ENCODE measurements around the gene SYNE1.
A peak's percentile ranks its signal among the peaks of the same experiment; 100 is the strongest.
"Not testable (repeated sequence)": the region's sequence is repeated elsewhere in the genome, so short reads cannot be mapped to it uniquely, and the experiment has no call there.

Gene SYNE1, protein sequence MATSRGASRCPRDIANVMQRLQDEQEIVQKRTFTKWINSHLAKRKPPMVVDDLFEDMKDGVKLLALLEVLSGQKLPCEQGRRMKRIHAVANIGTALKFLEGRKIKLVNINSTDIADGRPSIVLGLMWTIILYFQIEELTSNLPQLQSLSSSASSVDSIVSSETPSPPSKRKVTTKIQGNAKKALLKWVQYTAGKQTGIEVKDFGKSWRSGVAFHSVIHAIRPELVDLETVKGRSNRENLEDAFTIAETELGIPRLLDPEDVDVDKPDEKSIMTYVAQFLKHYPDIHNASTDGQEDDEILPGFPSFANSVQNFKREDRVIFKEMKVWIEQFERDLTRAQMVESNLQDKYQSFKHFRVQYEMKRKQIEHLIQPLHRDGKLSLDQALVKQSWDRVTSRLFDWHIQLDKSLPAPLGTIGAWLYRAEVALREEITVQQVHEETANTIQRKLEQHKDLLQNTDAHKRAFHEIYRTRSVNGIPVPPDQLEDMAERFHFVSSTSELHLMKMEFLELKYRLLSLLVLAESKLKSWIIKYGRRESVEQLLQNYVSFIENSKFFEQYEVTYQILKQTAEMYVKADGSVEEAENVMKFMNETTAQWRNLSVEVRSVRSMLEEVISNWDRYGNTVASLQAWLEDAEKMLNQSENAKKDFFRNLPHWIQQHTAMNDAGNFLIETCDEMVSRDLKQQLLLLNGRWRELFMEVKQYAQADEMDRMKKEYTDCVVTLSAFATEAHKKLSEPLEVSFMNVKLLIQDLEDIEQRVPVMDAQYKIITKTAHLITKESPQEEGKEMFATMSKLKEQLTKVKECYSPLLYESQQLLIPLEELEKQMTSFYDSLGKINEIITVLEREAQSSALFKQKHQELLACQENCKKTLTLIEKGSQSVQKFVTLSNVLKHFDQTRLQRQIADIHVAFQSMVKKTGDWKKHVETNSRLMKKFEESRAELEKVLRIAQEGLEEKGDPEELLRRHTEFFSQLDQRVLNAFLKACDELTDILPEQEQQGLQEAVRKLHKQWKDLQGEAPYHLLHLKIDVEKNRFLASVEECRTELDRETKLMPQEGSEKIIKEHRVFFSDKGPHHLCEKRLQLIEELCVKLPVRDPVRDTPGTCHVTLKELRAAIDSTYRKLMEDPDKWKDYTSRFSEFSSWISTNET (N-terminal part only)

DNA sequence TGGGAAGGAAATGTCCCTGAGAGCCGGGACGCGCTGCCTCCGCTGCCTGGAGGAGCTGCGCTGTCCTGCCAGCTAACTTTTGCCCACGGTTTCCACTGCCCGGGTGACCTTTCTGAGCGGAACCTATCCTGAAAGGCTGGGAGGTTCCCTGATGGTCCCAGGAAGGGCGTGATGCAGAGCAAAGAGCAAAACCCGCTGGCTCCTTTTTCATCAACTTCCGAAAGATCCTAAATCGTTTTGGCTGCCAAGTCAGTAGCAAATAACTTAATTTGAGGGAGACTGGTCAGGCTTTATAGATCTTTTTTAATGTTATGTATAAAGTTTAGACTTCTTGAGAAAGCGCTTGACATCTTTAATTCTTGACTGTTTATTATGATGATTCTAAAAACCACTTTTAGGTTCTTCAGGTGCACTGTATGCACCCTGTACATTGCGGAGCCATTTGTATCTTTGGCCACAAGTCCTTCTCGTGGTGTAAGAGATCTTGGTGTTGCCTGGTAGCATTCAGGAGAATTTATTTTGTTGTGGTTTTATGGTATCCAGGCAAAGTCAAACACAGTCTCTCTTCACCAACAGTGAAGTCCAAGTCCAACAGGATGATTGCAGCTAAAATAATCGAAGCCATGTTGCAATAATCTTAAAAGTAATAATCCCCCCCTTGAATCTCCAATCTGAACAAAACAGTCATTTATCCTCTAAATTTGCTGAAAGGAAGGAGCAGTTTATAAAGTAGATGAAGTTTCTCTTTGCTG, at the start of gene SYNE1:
TSS of gene SYNE1 (minus strand) at position 67 of the 752 bp plus-strand sequence. CDS start 9,031 bp downstream, outside the sequence.
- DNase-seq (ENCODE audit: low spot score) = peak; percentile 7

DNA sequence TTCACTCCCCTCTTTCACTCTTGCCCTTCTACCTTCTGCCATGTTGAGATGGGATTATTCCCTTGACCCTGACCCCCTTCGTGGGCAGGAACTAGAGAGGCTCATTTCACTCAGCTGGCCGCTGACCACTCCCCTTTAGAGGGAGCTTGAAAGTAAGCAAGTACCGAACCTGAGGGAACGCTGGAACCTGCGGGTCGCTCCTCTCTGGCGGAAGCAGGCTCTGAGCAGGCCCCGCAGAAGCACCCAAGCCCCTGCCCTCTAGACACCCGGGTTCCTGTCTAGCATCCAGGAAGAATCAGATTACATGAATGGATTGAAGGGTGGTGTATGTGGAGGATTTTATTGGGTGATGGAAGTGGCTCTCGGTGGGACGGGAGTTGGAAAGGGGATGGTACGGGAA, 48.7 kb upstream of the SYNE1 start:
- DNase-seq (ENCODE audit: low spot score) = no peak

GRCh38 chr6:152682935-152683334, 45.8 kb upstream of the SYNE1 start:
- not testable (repeated sequence) for DNase-seq (ENCODE audit: low spot score)

GRCh38 chr6:152682141-152682540, 45.0 kb upstream of the SYNE1 start:
- DNase-seq (ENCODE audit: low spot score) = no peak

DNA sequence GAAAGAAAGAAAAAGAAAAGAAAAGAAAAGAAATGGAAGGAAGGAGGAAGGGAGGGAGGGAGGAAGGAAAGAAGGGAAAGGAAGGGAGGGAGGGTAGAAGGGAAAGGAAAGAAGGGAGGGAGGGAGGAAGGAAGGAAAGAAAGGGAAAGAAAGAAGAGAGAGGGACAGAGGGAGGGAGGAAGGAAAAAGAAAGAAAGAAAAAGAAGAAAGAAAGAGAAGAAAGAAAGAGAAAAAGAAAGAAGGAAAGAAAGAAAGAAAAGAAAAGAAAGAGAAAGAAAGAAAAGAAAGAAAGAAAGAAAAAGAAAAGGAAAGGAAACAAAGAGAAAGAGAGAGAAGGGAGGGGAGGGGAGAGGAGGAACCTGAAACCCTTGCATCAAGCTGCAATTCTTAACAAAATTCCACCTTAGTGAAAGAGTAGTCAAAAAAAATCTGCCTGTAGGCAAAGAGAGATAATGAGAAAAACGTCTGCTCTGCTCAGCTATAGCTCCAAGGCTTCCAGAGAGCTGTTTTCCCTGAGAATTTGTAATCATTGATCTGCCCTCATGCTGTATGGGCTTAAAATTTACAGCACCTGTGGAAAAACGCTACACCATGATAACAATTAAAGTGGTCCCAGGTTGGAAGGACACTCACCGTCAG, 43.8 kb upstream of the SYNE1 start:
- no peak for DNase-seq (ENCODE audit: low spot score)

- DNase-seq (ENCODE audit: low spot score) = no peak
These were observed 43.0 kb upstream of the SYNE1 start for GRCh38 chr6:152680151-152680550.

GRCh38 chr6:152673236-152673635, 36.1 kb upstream of the SYNE1 start:
- DNase-seq (ENCODE audit: low spot score) = peak; percentile 37

- DNase-seq (ENCODE audit: low spot score) = peak; percentile 53
These were observed 34.0 kb upstream of the SYNE1 start for GRCh38 chr6:152671171-152671570.

DNA sequence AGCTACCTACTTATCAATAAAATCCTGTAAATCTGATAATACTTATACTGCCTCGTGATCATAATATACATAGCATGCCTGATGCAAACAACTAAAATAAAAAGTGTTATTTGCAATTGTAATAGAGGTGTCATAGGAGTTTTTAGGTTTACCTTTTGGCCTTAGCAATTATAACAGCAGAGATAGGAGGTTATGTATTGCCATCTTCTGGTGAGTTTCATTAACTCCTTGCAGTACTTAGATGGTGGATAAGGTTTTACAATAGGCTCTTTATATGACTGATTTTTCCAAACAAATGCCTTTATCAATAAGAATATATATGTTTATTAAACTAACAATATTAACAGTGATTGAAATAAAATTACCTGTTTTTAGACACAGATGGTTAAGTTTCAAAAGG, 32.7 kb upstream of the SYNE1 start:
- DNase-seq (ENCODE audit: low spot score) = peak; percentile 31

GRCh38 chr6:152661776-152662175, 24.6 kb upstream of the SYNE1 start:
- DNase-seq (ENCODE audit: low spot score) = no peak

DNA sequence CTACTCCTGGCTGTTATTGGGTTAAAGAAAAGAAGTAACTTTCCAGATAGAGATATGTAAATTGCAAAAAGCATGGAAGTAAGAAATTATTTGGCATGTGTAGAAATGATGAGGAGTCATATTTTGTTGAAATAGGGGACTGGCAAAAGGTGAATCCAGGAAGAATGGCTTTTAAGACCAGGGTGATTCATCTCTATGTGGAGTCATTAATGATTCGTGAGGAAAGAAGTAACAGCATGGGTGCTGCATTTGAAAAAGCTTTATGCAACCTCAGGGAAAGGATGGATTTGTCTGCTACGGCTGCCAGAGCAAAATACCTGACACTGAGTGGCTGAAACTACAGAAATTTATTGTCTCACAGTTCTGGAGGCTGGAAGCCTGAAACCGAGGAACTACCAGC, 14.8 kb upstream of the SYNE1 start:
- DNase-seq (ENCODE audit: low spot score) = no peak

DNA sequence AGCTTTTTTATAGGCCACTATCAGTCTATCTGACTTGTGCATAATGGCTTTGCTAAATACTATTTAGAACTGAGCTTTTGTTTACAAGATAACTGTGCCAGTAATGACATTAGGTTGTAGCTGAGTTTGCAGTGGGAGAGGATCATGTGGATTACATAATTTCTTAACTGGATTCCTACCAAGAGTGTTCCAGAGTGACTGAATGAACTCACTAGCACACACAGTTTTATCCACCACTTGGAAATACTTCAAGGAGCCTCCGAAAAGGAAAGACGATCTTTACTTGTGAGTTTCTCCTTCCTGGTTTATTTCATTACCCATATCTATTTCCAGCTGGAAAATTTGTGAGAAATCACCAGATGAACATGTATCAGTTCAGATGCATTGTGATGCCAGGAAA, 10.9 kb upstream of the SYNE1 start:
- peak; percentile 70 for DNase-seq (ENCODE audit: low spot score)

DNA sequence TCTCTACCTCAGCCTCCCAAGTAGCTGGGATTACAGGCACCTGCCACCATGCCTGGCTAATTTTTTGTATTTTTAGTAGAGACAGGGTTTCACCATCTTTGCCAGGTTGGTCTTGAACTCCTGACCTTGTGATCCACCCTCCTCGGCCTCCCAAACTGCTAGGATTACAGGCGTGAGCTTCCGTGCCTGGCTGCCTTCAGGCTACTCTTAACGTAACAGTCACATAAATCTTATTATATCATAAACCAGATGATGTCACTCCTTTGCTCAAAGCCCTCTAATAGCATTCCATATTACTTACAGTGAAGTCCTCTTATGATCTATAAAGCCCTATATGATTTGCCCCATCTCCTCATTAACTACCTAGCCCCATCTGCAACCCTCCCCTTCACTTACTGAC, 9.6 kb upstream of the SYNE1 start:
- not testable (repeated sequence) for DNase-seq (ENCODE audit: low spot score)

DNA sequence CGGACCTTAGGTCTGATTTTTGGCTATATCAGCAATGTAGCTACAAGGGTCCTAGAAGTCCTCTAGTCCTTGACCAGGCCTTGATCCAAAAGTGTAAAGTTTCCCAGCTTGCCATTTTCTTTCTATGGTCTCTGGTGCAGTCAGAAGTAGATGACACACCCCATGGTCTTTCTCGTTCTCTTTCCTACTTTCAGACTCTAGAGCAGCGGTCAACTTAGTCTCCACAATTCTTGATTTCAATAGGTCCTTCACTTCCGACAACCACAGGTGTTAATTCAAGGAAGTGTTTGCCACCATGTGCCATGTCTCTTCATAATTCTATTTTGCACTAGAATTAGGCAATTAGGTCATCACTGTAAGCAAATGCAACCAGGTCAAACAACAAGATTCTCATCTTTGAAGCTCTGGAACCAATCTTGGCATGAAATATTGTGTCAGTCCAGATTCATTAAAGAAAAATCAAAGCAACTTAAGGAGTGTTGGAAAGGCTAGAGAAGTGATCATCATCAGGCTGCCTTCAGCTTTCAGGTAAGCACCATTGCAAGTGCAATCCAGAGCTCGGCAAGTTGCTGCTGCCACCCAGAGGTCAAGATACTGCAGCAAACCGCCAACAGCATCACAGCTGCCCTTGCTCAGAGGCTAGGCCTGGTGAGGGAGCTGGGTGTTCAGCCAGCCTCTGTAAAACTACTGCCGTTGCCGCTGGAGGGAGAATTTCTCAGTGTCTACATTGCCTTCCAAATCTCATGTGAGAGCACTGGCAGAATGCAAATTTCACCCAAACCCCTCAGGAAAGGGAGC, 5.6 kb upstream of the SYNE1 start:
- peak; percentile 40 for DNase-seq (ENCODE audit: low spot score)

DNA sequence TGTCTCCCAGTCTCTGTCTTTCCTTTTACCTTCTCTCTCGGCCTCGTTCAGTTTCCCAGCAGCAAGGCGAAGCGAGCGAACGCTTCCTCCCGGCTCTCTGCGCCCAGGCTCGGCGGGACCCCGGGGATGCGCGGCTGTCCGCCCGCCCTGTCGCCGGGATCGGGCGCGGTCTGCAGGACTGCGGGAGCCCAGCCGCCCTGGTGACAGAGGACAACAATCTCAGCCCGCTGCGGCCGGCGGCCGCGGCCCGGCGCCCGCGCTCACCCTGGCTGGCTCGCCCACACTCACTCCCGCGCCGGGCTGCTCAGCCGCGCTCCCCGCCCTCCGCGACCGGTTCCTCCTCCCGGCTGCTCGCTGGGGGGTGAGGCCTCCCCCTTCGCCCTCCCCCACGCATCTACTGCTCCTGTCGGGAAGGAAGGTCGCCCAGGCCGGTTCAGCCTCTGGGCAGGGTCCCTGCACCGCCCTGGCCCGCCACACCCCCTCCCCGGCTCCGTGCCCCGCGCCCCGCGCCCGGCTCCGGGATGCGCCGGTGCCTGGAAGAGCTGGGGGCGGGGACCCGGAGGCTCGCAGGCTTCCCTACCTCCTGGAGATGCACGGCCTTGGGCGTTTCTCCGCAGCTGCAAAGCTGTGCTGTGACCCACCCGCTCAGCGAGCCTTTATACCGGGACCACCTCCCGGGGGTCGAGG, 410 bp downstream of the SYNE1 start:
- peak; percentile 83 for DNase-seq (ENCODE audit: low spot score)

GRCh38 chr6:152636021-152636608, 1.0 kb downstream of the SYNE1 start:
- DNase-seq (ENCODE audit: low spot score) = peak; percentile 77

DNA sequence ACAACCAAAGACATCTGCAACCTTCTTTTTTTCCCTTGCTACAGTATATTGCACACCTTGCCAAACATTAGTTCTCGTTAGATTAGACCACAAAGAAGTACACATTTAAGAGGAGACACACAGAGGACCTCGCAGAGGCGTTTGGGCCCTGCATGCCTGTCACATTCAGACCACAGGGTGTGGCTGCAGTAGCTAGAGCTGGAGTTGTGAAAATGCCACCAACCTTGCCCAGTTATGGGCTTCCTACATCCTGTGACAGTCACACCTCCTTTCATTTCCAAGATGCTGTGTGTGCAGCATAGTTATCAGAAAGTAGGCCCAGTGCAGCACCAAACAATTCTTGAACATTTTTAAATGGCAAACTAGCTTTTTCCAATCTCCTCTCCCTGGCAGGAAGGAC, 2.4 kb downstream of the SYNE1 start:
- no peak for DNase-seq (ENCODE audit: low spot score)

DNA sequence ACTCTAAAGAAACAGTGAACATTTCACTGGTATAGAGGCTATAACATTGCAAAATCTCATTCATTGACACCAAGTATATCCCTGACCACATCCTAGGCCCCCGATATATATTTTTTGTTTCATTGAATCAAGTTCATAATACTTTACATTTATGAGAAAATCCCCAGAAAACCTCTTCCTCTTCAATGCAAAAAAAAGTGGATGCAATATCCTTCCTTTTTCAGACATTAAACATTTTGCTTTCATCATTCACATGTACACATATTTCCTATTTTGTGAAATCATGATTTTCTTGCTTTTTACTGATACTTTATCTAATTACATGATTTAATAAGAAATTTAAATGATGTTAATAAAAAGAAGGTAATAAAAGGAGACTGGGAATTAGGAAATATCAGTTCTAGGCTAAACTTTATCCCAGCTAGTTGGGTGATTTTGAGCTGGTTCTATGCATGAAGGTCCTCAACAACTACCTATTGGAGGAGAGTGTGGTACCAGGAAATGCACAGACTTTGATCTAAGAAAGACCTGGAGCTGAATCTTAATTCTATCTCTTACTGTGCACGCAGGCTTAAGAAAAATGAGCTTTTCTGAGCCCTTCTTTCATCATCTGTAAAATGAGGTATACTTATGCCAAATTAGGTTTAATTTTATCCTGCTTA, 4.9 kb downstream of the SYNE1 start:
- DNase-seq (ENCODE audit: low spot score) = no peak

DNA sequence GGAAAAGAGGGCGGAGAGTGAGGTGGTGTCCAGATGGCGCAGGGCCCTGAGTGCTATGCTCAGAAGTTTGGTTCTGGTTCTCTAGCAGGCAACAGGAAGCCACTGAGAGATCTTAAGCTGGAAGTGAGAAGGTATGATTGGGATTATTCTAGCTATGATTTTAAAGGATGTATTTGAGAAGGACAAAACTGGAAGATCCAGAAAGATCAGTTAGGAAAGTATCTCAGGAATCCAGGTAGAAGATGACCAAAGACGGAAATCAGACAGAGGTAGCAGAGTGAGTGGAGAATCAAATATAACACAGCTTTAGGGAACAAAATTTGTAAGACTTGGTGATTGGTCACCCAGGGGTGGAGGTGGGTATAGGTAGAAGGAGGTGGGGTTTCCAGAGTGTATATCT, 5.8 kb downstream of the SYNE1 start:
- no peak for DNase-seq (ENCODE audit: low spot score)

Data from GM03348 (cell line).